Left lung (tissue), 10 donors: ENCODE results near the gene TECTB. TPM values are rescaled to one million over a fixed set of nuclear protein-coding genes. Genes with fewer than 3 reads are reported as not detected.

Experiments
- ATAC-seq: fragments of 200-7000 bp; cut with Tn5 transposase; one replicate; pipeline ENCODE4 v1.9.1; 2020; ENCODE audit warnings: moderate library complexity
- DNase-seq, 4 donors: peaks; one replicate each; pipeline ENCODE4 v3.0.0-alpha.2; 2013 to 2020
- H3K27ac ChIP-seq, 2 donors: fragments of 200-600 bp; sonication (generic) in 1 of 2; one replicate each; pipeline versions ENCODE4 v1.5.0 to v1.8.0; 2020 to 2021
- H3K27me3 ChIP-seq, 2 donors: fragments of 200-600 bp; sonication (generic) in 1 of 2; one replicate each; pipeline versions ENCODE4 v1.5.0 to v1.8.0; 2020 to 2021
- H3K36me3 ChIP-seq, 2 donors: fragments of 200-600 bp; sonication (generic) in 1 of 2; one replicate each; pipeline versions ENCODE4 v1.5.0 to v1.8.0; 2020 to 2021
- H3K4me1 ChIP-seq, 2 donors: fragments of 200-600 bp; one replicate each; pipeline ENCODE4 v1.8.0; 2021
- H3K4me3 ChIP-seq, 2 donors: fragments of 200-600 bp; sonication (generic) in 1 of 2; one replicate each; pipeline versions ENCODE4 v1.5.0 to v1.8.0; 2020 to 2021; ENCODE audit warnings: mild to moderate bottlenecking in 1 of 2
- H3K9me3 ChIP-seq, 2 donors: fragments of 200-600 bp; sonication (generic) in 1 of 2; one replicate each; pipeline versions ENCODE4 v1.5.0 to v1.8.0; 2020 to 2021
- intact Hi-C, 2 donors: fragments of 100-400 bp; cut with DNase I; formaldehyde crosslinking; loops; one replicate each; pipeline versions ENCODE4 v1.11.2 to v1.14.2; 2022
- polyA plus RNA-seq, 6 donors: library from polyadenylated mRNA; unstranded; fragments of 120-200 nt; gene quantifications; one replicate each; pipeline ENCODE4 v1.2.1, GENCODE V29; 2013; ENCODE audit not compliant: insufficient read length in 6 of 6
- total RNA-seq, 2 donors: library from RNA; stranded (reverse); fragmentation: NEBNext Ultra II Directional; extraction: Animal tissue kit (Norgen Biotek cat#: 25700); gene quantifications; one replicate each; pipeline ENCODE4 v1.2.1, GENCODE V29; 2021
- TF ChIP-seq, protein P1 (sequence below), 2 donors: fragments of 200-600 bp; sonication (generic) in 1 of 2; IDR thresholded peaks; one replicate each; pipeline versions ENCODE4 v1.5.0 to v1.8.0; 2021; ENCODE audit warnings: antibody characterized with exemption in 2 of 2
- donor health status: DM: no; HTN: yes; CAD: no.
- donor health status: DM: no; HTN: no; CAD: no.

The TECTB gene
- total and polyA plus RNA-seq, 8 donors: not detected

DNA sequence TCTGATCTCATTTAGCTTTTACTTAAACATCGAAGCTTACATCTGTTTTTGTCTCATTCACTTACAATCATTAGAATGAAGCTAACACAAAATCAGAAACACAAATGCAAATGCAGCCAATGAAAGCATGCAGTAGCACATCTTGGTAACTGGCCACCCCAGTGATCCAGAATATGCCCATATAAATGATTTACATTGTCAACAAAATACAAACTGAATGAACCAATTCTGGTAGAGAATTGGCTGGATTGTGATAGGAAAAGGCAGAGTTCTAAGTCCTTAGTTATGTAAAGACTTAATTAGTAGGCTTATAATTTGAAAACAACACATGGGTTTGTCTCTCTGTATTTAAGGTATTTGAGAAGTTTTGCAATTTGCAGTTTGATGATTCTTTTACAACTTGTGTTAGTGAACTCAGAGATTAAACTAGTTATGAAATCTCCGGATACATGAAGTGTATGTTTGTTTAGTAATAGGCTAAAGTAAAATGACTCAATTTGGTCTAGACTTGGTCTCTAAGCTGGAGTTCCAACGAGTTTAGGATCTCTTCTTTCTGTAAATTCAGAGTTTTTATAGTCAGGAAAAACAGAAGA, 21.2 kb downstream of the TECTB start:
- H3K27ac ChIP-seq: peak overlapping the region in 1 of 2 donors; percentile 30

DNA sequence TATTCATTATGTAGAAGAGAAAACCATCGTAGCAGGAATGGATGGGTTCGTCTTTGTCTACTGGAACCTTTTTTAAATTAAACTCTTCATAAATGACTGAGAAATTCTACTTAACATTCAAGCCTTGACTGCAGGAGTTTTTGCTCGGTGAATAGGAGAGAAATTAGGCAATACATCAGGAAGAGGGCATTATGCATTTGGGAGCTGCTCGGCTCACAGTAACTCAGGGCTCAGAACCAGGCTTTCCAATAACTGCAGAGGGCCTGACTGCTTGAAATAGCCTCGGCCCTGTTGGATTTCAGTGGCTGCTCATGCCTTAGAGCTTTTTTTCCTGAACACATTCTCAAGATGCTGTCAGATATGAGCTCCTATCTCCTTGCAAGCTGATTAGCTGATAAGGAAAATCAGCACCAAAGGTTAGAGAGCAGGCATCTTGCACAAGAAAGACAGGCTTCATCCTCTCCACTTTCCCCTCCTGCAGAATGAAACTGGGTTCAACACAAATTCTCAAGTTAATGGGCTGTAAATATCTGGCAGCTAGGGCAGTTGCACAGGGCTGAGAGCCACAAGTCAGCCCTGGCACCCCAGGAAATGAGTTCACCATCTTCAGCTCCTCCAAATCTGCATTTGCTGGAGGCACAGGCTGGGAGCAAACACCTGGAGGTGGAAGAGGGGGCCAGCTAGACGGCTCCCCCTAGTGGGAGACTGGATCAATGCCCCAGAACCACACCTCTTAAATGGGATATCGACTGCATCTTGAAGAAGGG, 24.3 kb downstream of the TECTB start:
- Histone ChIP-seq H3K9me3 (no peaks in the 10 kb centered on the region), H3K27ac (no peak overlapping the region), H3K4me3 (no peak overlapping the region), H3K36me3 (no peaks in the 10 kb centered on the region), H3K4me1 (no peaks in the 10 kb centered on the region), H3K27me3 (peaks cover 0 to 14% of the 10 kb centered on the region in 2 donors)
- peak; percentile 92 for ATAC-seq
- peak in 1 of 4 donors; percentile 39 for DNase-seq
- intact Hi-C loops: no loop called here
- TF ChIP-seq, protein P1, sequence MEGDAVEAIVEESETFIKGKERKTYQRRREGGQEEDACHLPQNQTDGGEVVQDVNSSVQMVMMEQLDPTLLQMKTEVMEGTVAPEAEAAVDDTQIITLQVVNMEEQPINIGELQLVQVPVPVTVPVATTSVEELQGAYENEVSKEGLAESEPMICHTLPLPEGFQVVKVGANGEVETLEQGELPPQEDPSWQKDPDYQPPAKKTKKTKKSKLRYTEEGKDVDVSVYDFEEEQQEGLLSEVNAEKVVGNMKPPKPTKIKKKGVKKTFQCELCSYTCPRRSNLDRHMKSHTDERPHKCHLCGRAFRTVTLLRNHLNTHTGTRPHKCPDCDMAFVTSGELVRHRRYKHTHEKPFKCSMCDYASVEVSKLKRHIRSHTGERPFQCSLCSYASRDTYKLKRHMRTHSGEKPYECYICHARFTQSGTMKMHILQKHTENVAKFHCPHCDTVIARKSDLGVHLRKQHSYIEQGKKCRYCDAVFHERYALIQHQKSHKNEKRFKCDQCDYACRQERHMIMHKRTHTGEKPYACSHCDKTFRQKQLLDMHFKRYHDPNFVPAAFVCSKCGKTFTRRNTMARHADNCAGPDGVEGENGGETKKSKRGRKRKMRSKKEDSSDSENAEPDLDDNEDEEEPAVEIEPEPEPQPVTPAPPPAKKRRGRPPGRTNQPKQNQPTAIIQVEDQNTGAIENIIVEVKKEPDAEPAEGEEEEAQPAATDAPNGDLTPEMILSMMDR (IDR thresholded peaks at IDR 0.05): peak; percentile 50 to 67

More for the DNA sequence above, 21.2 kb downstream of the TECTB start:
- TF ChIP-seq, protein P1 (IDR thresholded peaks at IDR 0.05): no peak
- H3K27me3 ChIP-seq: peaks cover 0 to 10% of the 10 kb centered on the region in 2 donors
- ATAC-seq (peak; percentile 61), DNase-seq (no peak)
- intact Hi-C loops: no loop called here
- no peaks in the 10 kb centered on the region for H3K4me1 ChIP-seq
- no peak overlapping the region for H3K4me3 ChIP-seq
- no peaks in the 10 kb centered on the region for H3K9me3 ChIP-seq
- H3K36me3 ChIP-seq: no peaks in the 10 kb centered on the region

DNA sequence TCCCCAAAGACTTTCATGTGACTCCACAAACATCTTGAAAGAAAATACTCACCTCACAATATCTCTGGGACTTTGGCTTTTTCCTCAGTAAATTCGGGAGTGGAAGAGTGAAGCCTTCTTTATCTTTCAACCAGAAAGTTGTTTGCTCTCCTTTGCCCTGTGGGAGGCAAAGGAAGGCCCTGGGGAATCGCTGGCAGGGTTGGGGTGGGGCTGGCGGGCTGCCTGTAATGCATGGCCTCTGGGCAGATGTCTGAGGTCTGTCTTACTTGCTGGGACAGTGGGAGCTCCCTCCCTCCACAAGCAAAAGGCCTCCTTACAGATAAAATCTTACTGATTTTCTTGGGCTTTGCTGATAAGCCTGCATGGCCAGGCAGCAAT, 24.9 kb downstream of the TECTB start:
- Histone ChIP-seq H3K27me3 (peaks cover 0 to 17% of the 10 kb centered on the region in 2 donors), H3K27ac (no peak overlapping the region), H3K4me3 (no peak overlapping the region), H3K36me3 (no peaks in the 10 kb centered on the region), H3K4me1 (no peaks in the 10 kb centered on the region), H3K9me3 (no peaks in the 10 kb centered on the region)
- no peak for DNase-seq
- TF ChIP-seq, protein P1 (IDR thresholded peaks at IDR 0.05): peak; percentile 5 to 7
- intact Hi-C loops: no loop called here
- no peak for ATAC-seq

DNA sequence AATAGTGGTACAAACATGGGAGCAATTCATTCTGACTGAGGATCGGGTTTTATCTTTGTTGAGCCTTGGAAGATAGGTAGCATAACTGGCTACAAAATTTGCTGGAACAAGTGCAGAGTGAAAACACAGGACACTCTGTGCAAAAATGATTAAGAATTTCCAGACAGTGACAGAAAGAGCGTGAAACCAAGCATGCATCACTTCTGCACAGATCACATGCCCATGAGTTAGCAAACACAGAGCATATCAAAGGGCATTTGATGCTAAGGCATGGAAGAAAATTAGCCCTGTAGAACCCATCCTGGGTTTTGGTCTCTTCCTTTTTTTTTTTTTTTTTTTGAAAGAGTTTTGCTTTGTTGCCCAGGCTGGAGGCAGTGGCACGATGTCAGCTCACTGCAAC, 28.3 kb downstream of the TECTB start:
- no peak overlapping the region for H3K27ac ChIP-seq
- no peaks in the 10 kb centered on the region for H3K4me1 ChIP-seq
- H3K36me3 ChIP-seq: no peaks in the 10 kb centered on the region
- H3K4me3 ChIP-seq: no peak overlapping the region
- no peak for DNase-seq
- intact Hi-C loops: no loop called here
- ATAC-seq: no peak
- TF ChIP-seq, protein P1 (IDR thresholded peaks at IDR 0.05): no peak
- H3K27me3 ChIP-seq: peaks cover 0 to 18% of the 10 kb centered on the region in 2 donors
- H3K9me3 ChIP-seq: no peaks in the 10 kb centered on the region

DNA sequence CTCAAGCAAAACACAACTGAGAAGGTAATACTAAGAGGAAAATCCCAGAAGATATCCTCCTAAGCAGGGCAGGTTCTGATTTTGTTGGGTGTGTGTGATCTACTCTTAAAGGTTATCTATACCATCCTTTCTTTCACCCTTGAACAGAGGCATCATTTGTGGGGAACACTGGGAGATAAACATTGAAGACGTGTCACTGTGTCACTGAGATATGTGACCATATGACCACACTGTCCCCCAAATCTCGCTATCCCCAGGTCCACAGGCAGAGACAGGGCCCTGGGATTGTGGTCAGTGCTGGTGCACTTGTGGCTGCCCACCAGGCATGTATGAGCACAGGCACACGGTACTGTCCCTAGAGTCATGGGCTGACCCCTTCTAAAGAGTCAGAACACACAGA, 30.0 kb downstream of the TECTB start:
- TF ChIP-seq, protein P1 (IDR thresholded peaks at IDR 0.05): no peak
- DNase-seq: no peak
- Histone ChIP-seq H3K27ac (no peak overlapping the region), H3K9me3 (no peaks in the 10 kb centered on the region), H3K36me3 (no peaks in the 10 kb centered on the region), H3K27me3 (peaks cover 0 to 18% of the 10 kb centered on the region in 2 donors), H3K4me1 (no peaks in the 10 kb centered on the region), H3K4me3 (no peak overlapping the region)
- intact Hi-C loops: no loop called here
- no peak for ATAC-seq
